CD14-positive monocyte (primary cell): Measurements from ENCODE around the gene ZSCAN12. TPM values are rescaled to one million over a fixed set of nuclear protein-coding genes. Genes with fewer than 3 reads are reported as not detected.

Experiments
- DNase-seq, 3 donors: peaks; one replicate each; pipeline ENCODE4 v3.0.0-alpha.2; 2011 to 2022
- H2AFZ ChIP-seq: 2 replicates; pipeline ENCODE4 v1.6.0; 2012; ENCODE audit warnings: mild to moderate bottlenecking, low read depth, low read length, inconsistent platforms; ENCODE audit not compliant: insufficient read depth, poor library complexity, severe bottlenecking
- H3K27ac ChIP-seq, 2 donors: 1 replicate in 1 of 2; 2 replicates in 1 of 2; pipeline ENCODE4 v1.5.1; 2012 to 2013; ENCODE audit warnings: low read length in 2 of 2, control low read depth in 1 of 2, inconsistent platforms in 1 of 2, low read depth in 1 of 2, mild to moderate bottlenecking in 1 of 2
- H3K27me3 ChIP-seq, 2 donors: one replicate each; pipeline versions ENCODE4 v1.6.0 to v1.6.1; 2011 to 2013; ENCODE audit warnings: low read length in 2 of 2; ENCODE audit not compliant: control insufficient read depth in 2 of 2, insufficient read depth in 2 of 2
- H3K36me3 ChIP-seq, 2 donors: replicated peaks in 1 of 2; 1 replicate in 1 of 2; 2 replicates in 1 of 2; pipeline versions ENCODE4 v1.5.1 to v1.6.1; 2012 to 2013; ENCODE audit warnings: low read length in 2 of 2, control low read depth in 1 of 2, inconsistent platforms in 1 of 2, mild to moderate bottlenecking in 1 of 2; ENCODE audit not compliant: insufficient read depth in 2 of 2, control insufficient read depth in 1 of 2
- H3K4me1 ChIP-seq, 2 donors: 1 replicate in 1 of 2; 2 replicates in 1 of 2; pipeline versions ENCODE4 v1.5.1 to v1.6.1; 2012 to 2013; ENCODE audit warnings: low read length in 2 of 2, control low read depth in 1 of 2, inconsistent platforms in 1 of 2, mild to moderate bottlenecking in 1 of 2, moderate library complexity in 1 of 2; ENCODE audit not compliant: insufficient read depth in 2 of 2, control insufficient read depth in 1 of 2
- H3K4me2 ChIP-seq: replicated peaks from 2 replicates; pipeline ENCODE3; 2012; ENCODE audit warnings: low read length, moderate library complexity, mild to moderate bottlenecking; ENCODE audit not compliant: poor library complexity, severe bottlenecking; ENCODE audit errors: extremely low read depth
- H3K4me3 ChIP-seq, 3 experiments: fragments of 200-600 bp in 1 of 3; sonication (generic) in 1 of 3; replicated peaks in 1 of 3; 1 replicate in 2 of 3; 2 replicates in 1 of 3; pipeline ENCODE4 v1.5.1; 2011 to 2013; ENCODE audit warnings: low read length in 3 of 3, mild to moderate bottlenecking in 3 of 3, control low read depth in 2 of 3, low read depth in 2 of 3, inconsistent platforms in 1 of 3, moderate library complexity in 1 of 3
- H3K79me2 ChIP-seq: 2 replicates; pipeline ENCODE4 v1.6.0; 2012; ENCODE audit warnings: mild to moderate bottlenecking, control low read depth, inconsistent platforms, low read length, moderate library complexity; ENCODE audit not compliant: insufficient read depth
- H3K9ac ChIP-seq: 2 replicates; pipeline ENCODE4 v1.6.0; 2017; ENCODE audit warnings: low read length, mild to moderate bottlenecking; ENCODE audit not compliant: insufficient read depth, poor library complexity, severe bottlenecking
- H3K9me3 ChIP-seq, 2 donors: replicated peaks in 1 of 2; 1 replicate in 1 of 2; 2 replicates in 1 of 2; pipeline versions ENCODE4 v1.5.1 to v1.6.1; 2012 to 2013; ENCODE audit warnings: low read length in 2 of 2, control low read depth in 1 of 2; ENCODE audit not compliant: control insufficient read depth in 1 of 2, insufficient read depth in 1 of 2
- H4K20me1 ChIP-seq: 2 replicates; pipeline ENCODE4 v1.6.0; 2012; ENCODE audit warnings: mild to moderate bottlenecking, low read length, control low read depth, moderate library complexity; ENCODE audit not compliant: insufficient read depth
- H3K27ac Mint-ChIP-seq, 7 donors: one replicate each; pipeline ENCODE4 v1.8.0; 2020; ENCODE audit warnings: mild to moderate bottlenecking in 7 of 7, mixed read lengths in 7 of 7, moderate library complexity in 6 of 7, inconsistent platforms in 2 of 7
- H3K27me3 Mint-ChIP-seq, 3 donors: one replicate each; pipeline ENCODE4 v1.8.0; 2021 to 2022; ENCODE audit warnings: low read depth in 3 of 3, mild to moderate bottlenecking in 3 of 3, mixed read lengths in 3 of 3, moderate library complexity in 3 of 3, inconsistent platforms in 1 of 3
- H3K36me3 Mint-ChIP-seq, 2 donors: one replicate each; pipeline ENCODE4 v1.8.0; 2020; ENCODE audit warnings: mixed read lengths in 2 of 2, inconsistent platforms in 1 of 2, mild to moderate bottlenecking in 1 of 2
- H3K4me1 Mint-ChIP-seq: one replicate; pipeline ENCODE4 v1.8.0; 2020; ENCODE audit warnings: mild to moderate bottlenecking, mixed read lengths
- H3K4me3 Mint-ChIP-seq, 2 donors: one replicate each; pipeline ENCODE4 v1.8.0; 2020; ENCODE audit warnings: mild to moderate bottlenecking in 2 of 2, mixed read lengths in 2 of 2, moderate library complexity in 1 of 2
- H3K9me3 Mint-ChIP-seq, 7 donors: one replicate each; pipeline ENCODE4 v1.8.0; 2020 to 2022; ENCODE audit warnings: mixed read lengths in 7 of 7, mild to moderate bottlenecking in 6 of 7, moderate library complexity in 6 of 7, inconsistent platforms in 2 of 7
- whole genome bisulfite sequencing: methylation state at CpG from one replicate; pipeline ENCODE4 v1.1.5; 2013; ENCODE audit warnings: missing lambda C conversion rate; ENCODE audit not compliant: insufficient coverage; 5-methylcytosine and 5-hydroxymethylcytosine counted together
- intact Hi-C, 2 donors: fragments of 100-400 bp; cut with micrococcal nuclease; formaldehyde crosslinking; loops; one replicate each; pipeline versions ENCODE4 v1.15.0 to v1.15.1; 2023
- polyA plus RNA-seq, 3 donors: library from polyadenylated mRNA; depleted of rRNA in 1 of 3; unstranded in 2 of 3; stranded (reverse) in 1 of 3; fragments of 300-500 nt in 2 of 3; fragments of >200 nt in 1 of 3; fragmentation: Illumina TruSeq in 2 of 3; gene quantifications; 1 replicate in 2 of 3; 2 replicates in 1 of 3; pipeline ENCODE4 v1.2.3, GENCODE V29; 2012 to 2021
- TF ChIP-seq, protein P1 (sequence below): fragments of 200-600 bp; IDR thresholded peaks from one replicate; pipeline ENCODE4 v1.8.0; 2022; ENCODE audit warnings: antibody characterized with exemption, mild to moderate bottlenecking

Gene ZSCAN12
- polyA plus RNA-seq, 3 donors: 0.50 to 0.79 (median 0.73) TPM

DNA sequence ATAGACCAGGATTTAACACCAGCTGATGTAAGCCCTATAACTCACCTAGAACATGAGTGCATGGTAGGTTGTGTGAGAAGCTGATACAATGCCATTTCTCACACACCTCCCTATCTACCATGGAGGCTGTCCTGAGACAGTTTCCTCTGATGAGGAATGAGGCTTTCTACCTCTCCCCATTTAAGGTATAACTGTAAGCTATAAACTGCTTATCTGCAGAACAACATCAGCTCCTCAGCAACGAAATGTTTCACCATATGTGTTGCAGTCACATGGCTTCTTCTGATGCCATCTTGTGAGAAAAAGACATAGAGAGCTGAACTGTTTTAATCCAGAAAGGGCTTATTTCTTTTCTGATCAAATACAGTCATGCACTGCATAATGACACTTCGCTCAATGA is 29.1 kb downstream of the ZSCAN12 start:
- Histone ChIP-seq H3K4me1 (peaks cover 10 to 11% of the 10 kb centered on the region in 2 donors), H4K20me1 (no peaks in the 10 kb centered on the region), H3K9ac (no peak overlapping the region), H2AFZ (no peak overlapping the region), H3K4me2 (no peak overlapping the region), H3K4me3 (no peak overlapping the region), H3K27ac (no peak overlapping the region), H3K9me3 (no peaks in the 10 kb centered on the region), H3K79me2 (no peaks in the 10 kb centered on the region), H3K36me3 (peaks cover 8 to 17% of the 10 kb centered on the region in 2 donors), H3K27me3 (no peaks in the 10 kb centered on the region)
- no peaks in the 10 kb centered on the region for H3K27me3 Mint-ChIP-seq
- WGBS: no CpG with 5 or more reads among the region's 2 CpGs
- H3K4me3 Mint-ChIP-seq: no peak overlapping the region
- H3K36me3 Mint-ChIP-seq: peaks cover 11 to 12% of the 10 kb centered on the region in 2 donors
- H3K27ac Mint-ChIP-seq: no peak overlapping the region
- TF ChIP-seq, protein P1, sequence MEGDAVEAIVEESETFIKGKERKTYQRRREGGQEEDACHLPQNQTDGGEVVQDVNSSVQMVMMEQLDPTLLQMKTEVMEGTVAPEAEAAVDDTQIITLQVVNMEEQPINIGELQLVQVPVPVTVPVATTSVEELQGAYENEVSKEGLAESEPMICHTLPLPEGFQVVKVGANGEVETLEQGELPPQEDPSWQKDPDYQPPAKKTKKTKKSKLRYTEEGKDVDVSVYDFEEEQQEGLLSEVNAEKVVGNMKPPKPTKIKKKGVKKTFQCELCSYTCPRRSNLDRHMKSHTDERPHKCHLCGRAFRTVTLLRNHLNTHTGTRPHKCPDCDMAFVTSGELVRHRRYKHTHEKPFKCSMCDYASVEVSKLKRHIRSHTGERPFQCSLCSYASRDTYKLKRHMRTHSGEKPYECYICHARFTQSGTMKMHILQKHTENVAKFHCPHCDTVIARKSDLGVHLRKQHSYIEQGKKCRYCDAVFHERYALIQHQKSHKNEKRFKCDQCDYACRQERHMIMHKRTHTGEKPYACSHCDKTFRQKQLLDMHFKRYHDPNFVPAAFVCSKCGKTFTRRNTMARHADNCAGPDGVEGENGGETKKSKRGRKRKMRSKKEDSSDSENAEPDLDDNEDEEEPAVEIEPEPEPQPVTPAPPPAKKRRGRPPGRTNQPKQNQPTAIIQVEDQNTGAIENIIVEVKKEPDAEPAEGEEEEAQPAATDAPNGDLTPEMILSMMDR: no peak
- peaks cover 9% of the 10 kb centered on the region for H3K4me1 Mint-ChIP-seq
- no peaks in the 10 kb centered on the region for H3K9me3 Mint-ChIP-seq
- no peak for DNase-seq
- intact Hi-C loops: no loop called here

DNA sequence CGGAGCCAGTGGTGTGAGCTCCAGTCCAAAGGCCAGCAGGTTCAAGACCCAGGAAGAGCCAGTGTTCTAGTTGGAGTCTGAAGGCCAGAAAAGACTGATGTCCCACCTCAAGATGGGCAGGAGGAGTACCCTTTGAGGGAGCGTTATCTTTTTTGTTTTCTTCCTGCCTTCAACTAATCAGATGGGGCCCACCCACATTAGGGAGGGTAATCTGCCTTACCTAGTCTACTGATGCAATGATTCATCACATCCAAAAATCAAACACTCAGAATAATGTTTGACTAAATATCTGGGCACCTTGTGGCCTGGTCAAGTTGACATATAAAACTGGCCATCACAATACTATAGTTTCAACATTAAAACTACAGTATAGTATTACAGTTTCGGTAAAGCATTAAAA is 30.1 kb downstream of the ZSCAN12 start:
- Histone ChIP-seq H3K9me3 (no peaks in the 10 kb centered on the region), H3K4me1 (peaks cover 10 to 11% of the 10 kb centered on the region in 2 donors), H3K36me3 (peaks cover 8 to 24% of the 10 kb centered on the region in 2 donors), H3K79me2 (no peaks in the 10 kb centered on the region), H3K4me3 (no peak overlapping the region), H2AFZ (no peak overlapping the region), H3K27me3 (no peaks in the 10 kb centered on the region), H3K4me2 (no peak overlapping the region), H3K9ac (no peak overlapping the region), H3K27ac (no peak overlapping the region), H4K20me1 (no peaks in the 10 kb centered on the region)
- Mint-ChIP-seq H3K9me3 (no peaks in the 10 kb centered on the region), H3K4me3 (no peak overlapping the region), H3K4me1 (peaks cover 9% of the 10 kb centered on the region), H3K27ac (no peak overlapping the region), H3K36me3 (peaks cover 18 to 19% of the 10 kb centered on the region in 2 donors), H3K27me3 (no peaks in the 10 kb centered on the region)
- intact Hi-C loops: no loop called here
- no peak for DNase-seq
- TF ChIP-seq, protein P1: no peak
- WGBS: 100% methylated on average over 1 of the region's 3 CpGs
